ENCODE results near the gene NRXN3. TPM values are rescaled to one million over a fixed set of nuclear protein-coding genes. Genes with fewer than 3 reads are reported as not detected.

Gene NRXN3
- total and polyA plus RNA-seq, 8 donors, result 0.29 to 41.1 (median 9.1) TPM

DNA sequence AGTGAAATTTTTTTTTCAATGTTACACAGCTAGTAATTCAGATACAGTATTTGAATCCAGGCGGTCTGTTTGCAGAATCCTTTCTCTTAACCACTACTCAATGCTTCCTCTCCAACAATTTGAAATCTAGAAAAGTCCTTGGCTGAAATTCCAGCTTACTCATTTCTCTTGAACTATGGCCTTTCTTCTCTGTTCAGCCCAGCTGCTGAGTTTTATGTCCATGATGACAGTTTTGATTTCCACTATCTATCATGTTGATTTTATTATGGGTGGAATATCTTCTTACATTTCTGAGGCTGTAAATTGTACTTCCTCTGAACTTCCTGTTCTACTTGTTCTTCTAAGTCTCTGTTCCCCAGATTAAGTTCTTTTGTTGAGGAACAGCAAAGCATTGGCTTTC lies 1725.8 kb downstream of the NRXN3 start:
- WGBS, 5 donors, result 72 to 86% (median 81%) methylated on average over 1 of the region's 1 CpG

DNA sequence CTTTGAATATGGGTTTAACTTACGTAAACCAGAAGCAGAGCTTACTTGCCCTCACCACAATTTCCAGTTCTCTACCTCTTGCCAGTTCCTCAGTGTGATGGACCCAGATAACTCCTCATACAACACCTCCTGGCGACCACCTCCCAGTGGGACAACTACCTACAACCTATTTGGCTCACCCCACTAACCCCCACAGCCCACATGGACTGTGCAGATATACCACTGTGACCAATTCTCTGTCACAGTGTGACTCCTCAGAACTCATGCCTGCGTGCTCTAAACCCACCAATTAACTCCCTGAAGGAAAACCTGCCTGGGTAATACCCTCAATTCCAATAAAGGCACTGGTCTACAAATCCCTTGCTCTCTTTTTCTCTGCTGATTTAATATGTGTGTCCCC lies 1729.4 kb downstream of the NRXN3 start:
- no peaks in the 10 kb centered on the region for H3K36me3 ChIP-seq
- intact Hi-C loops (cut with DNase I; ENCODE audit: low total_unique reads), result no loop called here
- H3K27me3 ChIP-seq, result no peaks in the 10 kb centered on the region
- TF ChIP-seq POLR2AphosphoS5 (IDR thresholded peaks at IDR 0.05) (no peak), EP300 (IDR thresholded peaks at IDR 0.05) (no peak), POLR2A (IDR thresholded peaks at IDR 0.05) (no peak), CTCF (IDR thresholded peaks at IDR 0.05) (no peak)
- no peak overlapping the region for H3K27ac ChIP-seq
- WGBS, 5 donors, result 80 to 86% (median 84%) methylated on average over 3 of the region's 3 CpGs
- no peak for DNase-seq
- no peaks in the 10 kb centered on the region for H3K4me1 ChIP-seq
- no peak overlapping the region for H3K4me3 ChIP-seq
- no peaks in the 10 kb centered on the region for H3K9me3 ChIP-seq

More for the DNA sequence above, 1725.8 kb downstream of the NRXN3 start:
- Histone ChIP-seq H3K27ac (no peak overlapping the region), H3K27me3 (no peaks in the 10 kb centered on the region), H3K4me1 (no peaks in the 10 kb centered on the region), H3K36me3 (no peaks in the 10 kb centered on the region), H3K4me3 (no peak overlapping the region), H3K9me3 (no peaks in the 10 kb centered on the region)
- no peak for DNase-seq
- no peak for TF ChIP-seq POLR2AphosphoS5 (IDR thresholded peaks at IDR 0.05)
- no peak for TF ChIP-seq CTCF (IDR thresholded peaks at IDR 0.05)
- no peak for TF ChIP-seq EP300 (IDR thresholded peaks at IDR 0.05)
- no peak for TF ChIP-seq POLR2A (IDR thresholded peaks at IDR 0.05)
- intact Hi-C loops (cut with DNase I; ENCODE audit: low total_unique reads), result no loop called here

DNA sequence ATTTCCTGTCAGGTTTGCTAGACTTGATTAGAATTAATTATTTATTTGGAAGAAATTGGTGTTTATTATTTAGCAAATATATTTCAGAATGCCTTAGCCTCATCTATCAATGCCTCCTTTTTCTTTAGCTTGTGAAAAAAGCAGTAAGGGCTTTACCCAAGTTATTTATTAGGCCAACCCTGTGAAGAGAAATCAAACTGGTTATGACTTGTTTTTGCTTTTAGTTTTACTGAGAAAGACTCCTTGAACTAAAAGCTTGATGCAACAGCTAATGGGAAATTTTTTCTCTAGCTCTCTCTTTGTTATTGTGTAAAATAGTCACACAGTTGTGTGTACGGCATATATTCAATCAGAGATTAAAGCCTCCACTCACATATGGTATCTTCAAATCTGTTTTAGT lies 1734.3 kb downstream of the NRXN3 start:
- H3K4me1 ChIP-seq, result no peaks in the 10 kb centered on the region
- H3K36me3 ChIP-seq, result no peaks in the 10 kb centered on the region
- intact Hi-C loops (cut with DNase I; ENCODE audit: low total_unique reads), result no loop called here
- H3K27me3 ChIP-seq, result no peaks in the 10 kb centered on the region
- H3K9me3 ChIP-seq, result no peaks in the 10 kb centered on the region
- no peak for TF ChIP-seq POLR2A (IDR thresholded peaks at IDR 0.05)
- TF ChIP-seq POLR2AphosphoS5 (IDR thresholded peaks at IDR 0.05), result no peak
- no peak for TF ChIP-seq EP300 (IDR thresholded peaks at IDR 0.05)
- no peak for TF ChIP-seq CTCF (IDR thresholded peaks at IDR 0.05)
- no peak for DNase-seq
- H3K27ac ChIP-seq, result no peak overlapping the region
- H3K4me3 ChIP-seq, result no peak overlapping the region
- 80 to 93% (median 91%) methylated on average over 1 of the region's 1 CpG for WGBS, 5 donors

DNA sequence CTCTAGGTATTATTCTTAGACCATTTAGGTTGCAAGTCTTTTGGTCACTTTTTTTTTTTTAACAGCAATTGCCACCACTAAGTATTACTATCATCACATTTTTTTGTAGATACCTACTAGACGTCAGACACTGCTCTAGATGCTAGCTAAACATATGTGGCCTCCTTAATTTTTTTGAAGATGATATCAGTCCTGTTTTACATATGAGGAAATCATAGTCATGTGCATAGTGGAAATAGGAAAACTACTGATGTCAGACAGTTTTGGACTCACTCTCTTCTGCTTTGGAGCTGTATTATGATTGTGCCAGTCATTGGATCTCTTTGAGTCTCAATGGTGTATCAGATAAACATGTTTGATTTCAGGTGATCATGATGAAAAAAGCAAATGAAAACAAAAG lies 1736.8 kb downstream of the NRXN3 start:
- no peaks in the 10 kb centered on the region for H3K9me3 ChIP-seq
- 63 to 83% (median 77%) methylated on average over 1 of the region's 1 CpG for WGBS, 5 donors
- H3K4me1 ChIP-seq, result no peaks in the 10 kb centered on the region
- no peak for TF ChIP-seq POLR2A (IDR thresholded peaks at IDR 0.05)
- no peak for TF ChIP-seq EP300 (IDR thresholded peaks at IDR 0.05)
- no peak for TF ChIP-seq POLR2AphosphoS5 (IDR thresholded peaks at IDR 0.05)
- TF ChIP-seq CTCF (IDR thresholded peaks at IDR 0.05), result no peak
- H3K27ac ChIP-seq, result no peak overlapping the region
- no peaks in the 10 kb centered on the region for H3K36me3 ChIP-seq
- intact Hi-C loops (cut with DNase I; ENCODE audit: low total_unique reads), result no loop called here
- H3K27me3 ChIP-seq, result no peaks in the 10 kb centered on the region
- no peak for DNase-seq
- H3K4me3 ChIP-seq, result no peak overlapping the region

Measured in stomach (tissue), 9 donors.